Transverse colon (tissue), 4 donors: ENCODE data around the gene CCN2. TPM values are rescaled to one million over a fixed set of nuclear protein-coding genes. Genes with fewer than 3 reads are reported as not detected.

Experiments used
- DNase-seq: peaks from one replicate; pipeline ENCODE4 v3.0.0-alpha.2; 2019
- H3K27ac ChIP-seq, 4 donors: fragments of 200-600 bp; sonication (generic); 2 replicates each; pipeline ENCODE4 v1.5.1; 2016 to 2018; ENCODE audit warnings: inconsistent platforms in 4 of 4
- H3K27me3 ChIP-seq: fragments of 200-600 bp; sonication (generic); 2 replicates; pipeline ENCODE4 v1.5.1; 2017; ENCODE audit warnings: inconsistent platforms
- H3K36me3 ChIP-seq, 4 donors: fragments of 200-600 bp; sonication (generic); 2 replicates each; pipeline ENCODE4 v1.5.1; 2017 to 2019; ENCODE audit warnings: inconsistent platforms in 4 of 4
- H3K4me1 ChIP-seq, 4 donors: fragments of 200-600 bp; sonication (generic); 2 replicates each; pipeline ENCODE4 v1.5.1; 2017 to 2020; ENCODE audit warnings: inconsistent platforms in 4 of 4
- H3K4me3 ChIP-seq, 4 donors: fragments of 200-600 bp; sonication (generic); 1 replicate in 1 of 4; 2 replicates in 3 of 4; pipeline versions ENCODE4 v1.5.1 to v1.6.1; 2017 to 2019; ENCODE audit warnings: inconsistent platforms in 4 of 4
- H3K9me3 ChIP-seq, 2 donors: fragments of 200-600 bp; sonication (generic); 2 replicates each; pipeline ENCODE4 v1.5.1; 2017 to 2019; ENCODE audit warnings: inconsistent platforms in 2 of 2
- EP300 ChIP-seq: sonication (generic); formaldehyde crosslinking; IDR thresholded peaks from one replicate; pipeline ENCODE4 v1.6.1; 2017; ENCODE audit warnings: antibody characterized with exemption, low read depth
- POLR2A ChIP-seq: fragments of 450-650 bp; IDR thresholded peaks from one replicate; pipeline ENCODE4 v1.6.1; 2016; ENCODE audit warnings: antibody characterized with exemption, mild to moderate bottlenecking, moderate library complexity
- POLR2AphosphoS5 ChIP-seq, 3 donors: sonication (generic); formaldehyde crosslinking; IDR thresholded peaks; one replicate each; pipeline ENCODE4 v1.6.1; 2016; ENCODE audit warnings: antibody characterized with exemption in 3 of 3
- WGBS, 2 donors: methylation state at CpG; one replicate each; pipeline ENCODE4 v1.1.5; 2018; ENCODE audit warnings: low coverage in 1 of 2; 5-methylcytosine and 5-hydroxymethylcytosine counted together
- in situ Hi-C, 4 donors: fragments of 200-750 bp; cut with MboI; loops; one replicate each; pipeline versions ENCODE4 v1.15.0 to v1.15.1; 2017; ENCODE audit warnings: low sequenced_read_pairs in 3 of 4, low pct_ligation_motif_present in 1 of 4, low pct_unique_long_range_greater_than_20kb in 1 of 4
- intact Hi-C: fragments of 100-400 bp; cut with DNase I; formaldehyde crosslinking; loops from one replicate; pipeline ENCODE4 v1.15.1; 2023; ENCODE audit warnings: low total_unique reads
- total RNA-seq, 4 donors: library from RNA; depleted of rRNA; stranded (reverse); fragments of >200 nt; gene quantifications; one replicate each; pipeline ENCODE4 v1.1.0, GENCODE V29; 2016
- TF ChIP-seq, protein P1 (sequence below), 5 experiments: fragments of 200-600 bp in 3 of 5; fragments of 450-650 bp in 2 of 5; sonication (generic) in 3 of 5; IDR thresholded peaks; 1 replicate in 2 of 5; 2 replicates in 3 of 5; pipeline ENCODE4 v1.5.1; 2016 to 2017; ENCODE audit warnings: antibody characterized with exemption in 5 of 5, inconsistent platforms in 3 of 5, mild to moderate bottlenecking in 2 of 5, moderate library complexity in 1 of 5

CCN2 gene
- total RNA-seq, 4 donors from 2014 or later = 37.0 to 146 (median 58.0) TPM

DNA sequence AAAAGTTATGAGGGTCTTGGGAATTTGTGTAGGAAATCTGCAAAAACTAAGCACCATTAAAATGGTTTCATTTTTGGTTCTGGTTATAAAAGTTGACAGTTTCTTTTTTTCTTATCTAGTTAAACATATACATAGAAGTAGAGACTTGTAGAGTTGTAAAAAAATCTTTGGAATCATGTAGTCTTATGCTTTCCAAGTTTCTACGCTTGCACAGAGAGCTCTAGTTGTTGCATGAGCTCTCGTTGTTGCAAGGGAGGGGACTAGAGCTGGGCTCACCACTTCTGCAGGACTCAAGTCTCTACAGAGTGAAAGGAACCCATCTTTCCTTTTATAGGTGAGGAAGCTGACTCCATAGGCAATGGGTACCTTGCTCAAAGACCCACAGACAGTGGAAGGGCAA is 21.6 kb upstream of the CCN2 start:
- Histone ChIP-seq H3K27ac (no peak overlapping the region), H3K27me3 (no peaks in the 10 kb centered on the region), H3K4me1 (peaks cover 0 to 18% (median 9%) of the 10 kb centered on the region in 4 donors), H3K36me3 (no peaks in the 10 kb centered on the region), H3K4me3 (no peak overlapping the region), H3K9me3 (no peaks in the 10 kb centered on the region)
- no peak for DNase-seq
- 39 to 50% methylated on average over 2 of the region's 2 CpGs for WGBS, 2 donors
- no peak for TF ChIP-seq POLR2AphosphoS5 (IDR thresholded peaks at IDR 0.05)
- TF ChIP-seq EP300 = no peak
- TF ChIP-seq, protein P1, sequence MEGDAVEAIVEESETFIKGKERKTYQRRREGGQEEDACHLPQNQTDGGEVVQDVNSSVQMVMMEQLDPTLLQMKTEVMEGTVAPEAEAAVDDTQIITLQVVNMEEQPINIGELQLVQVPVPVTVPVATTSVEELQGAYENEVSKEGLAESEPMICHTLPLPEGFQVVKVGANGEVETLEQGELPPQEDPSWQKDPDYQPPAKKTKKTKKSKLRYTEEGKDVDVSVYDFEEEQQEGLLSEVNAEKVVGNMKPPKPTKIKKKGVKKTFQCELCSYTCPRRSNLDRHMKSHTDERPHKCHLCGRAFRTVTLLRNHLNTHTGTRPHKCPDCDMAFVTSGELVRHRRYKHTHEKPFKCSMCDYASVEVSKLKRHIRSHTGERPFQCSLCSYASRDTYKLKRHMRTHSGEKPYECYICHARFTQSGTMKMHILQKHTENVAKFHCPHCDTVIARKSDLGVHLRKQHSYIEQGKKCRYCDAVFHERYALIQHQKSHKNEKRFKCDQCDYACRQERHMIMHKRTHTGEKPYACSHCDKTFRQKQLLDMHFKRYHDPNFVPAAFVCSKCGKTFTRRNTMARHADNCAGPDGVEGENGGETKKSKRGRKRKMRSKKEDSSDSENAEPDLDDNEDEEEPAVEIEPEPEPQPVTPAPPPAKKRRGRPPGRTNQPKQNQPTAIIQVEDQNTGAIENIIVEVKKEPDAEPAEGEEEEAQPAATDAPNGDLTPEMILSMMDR (IDR thresholded peaks at IDR 0.05) = no peak
- no peak for TF ChIP-seq POLR2A
- intact Hi-C loops (no loop called here), in situ Hi-C loops (no loop called here)

DNA sequence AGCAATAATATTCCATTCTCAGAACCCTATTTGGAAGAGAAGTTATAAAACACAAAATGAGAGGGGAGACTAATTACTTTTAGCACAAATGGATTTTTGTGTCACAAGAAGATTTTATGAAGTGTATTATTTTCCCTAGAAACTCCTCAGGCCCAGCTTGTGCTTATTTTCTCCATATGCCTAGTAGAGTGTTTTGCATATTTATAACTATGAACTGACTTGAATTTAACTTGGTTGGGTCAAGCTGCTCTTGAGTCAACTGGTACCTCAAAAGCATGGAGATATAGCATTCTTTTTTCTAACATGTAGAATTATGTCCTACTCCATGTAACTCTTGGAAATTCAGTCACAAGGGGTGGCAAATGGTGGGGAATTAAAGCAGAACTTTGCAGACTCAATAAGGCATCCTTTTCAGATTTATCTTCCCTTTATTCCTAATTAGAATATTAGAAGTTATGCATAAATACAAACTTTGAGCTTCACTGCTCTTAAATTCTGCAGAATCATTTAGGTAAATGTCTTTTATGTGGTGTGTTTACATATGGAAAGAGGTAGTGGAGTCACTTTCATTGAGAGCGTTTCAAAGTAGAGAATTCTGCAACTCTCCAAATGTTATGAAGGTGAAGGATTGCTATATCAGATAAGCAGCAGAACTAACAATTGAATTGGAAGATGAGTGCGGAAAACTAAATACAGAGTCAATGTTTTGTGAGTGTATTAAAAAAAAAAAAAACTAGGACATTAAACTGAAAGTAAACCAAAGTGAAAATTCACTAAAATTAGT is 19.1 kb upstream of the CCN2 start:
- Histone ChIP-seq H3K27me3 (no peaks in the 10 kb centered on the region), H3K36me3 (no peaks in the 10 kb centered on the region), H3K27ac (no peak overlapping the region), H3K4me1 (peaks cover 0 to 10% (median 4%) of the 10 kb centered on the region in 4 donors), H3K9me3 (no peaks in the 10 kb centered on the region), H3K4me3 (no peak overlapping the region)
- DNase-seq = no peak
- TF ChIP-seq EP300 = no peak
- TF ChIP-seq POLR2AphosphoS5 (IDR thresholded peaks at IDR 0.05) = no peak
- TF ChIP-seq POLR2A = no peak
- TF ChIP-seq, protein P1 (IDR thresholded peaks at IDR 0.05) = no peak
- WGBS, 2 donors = 85 to 91% methylated on average over 2 of the region's 2 CpGs
- in situ Hi-C loops = no loop called here
- intact Hi-C loops = no loop called here

DNA sequence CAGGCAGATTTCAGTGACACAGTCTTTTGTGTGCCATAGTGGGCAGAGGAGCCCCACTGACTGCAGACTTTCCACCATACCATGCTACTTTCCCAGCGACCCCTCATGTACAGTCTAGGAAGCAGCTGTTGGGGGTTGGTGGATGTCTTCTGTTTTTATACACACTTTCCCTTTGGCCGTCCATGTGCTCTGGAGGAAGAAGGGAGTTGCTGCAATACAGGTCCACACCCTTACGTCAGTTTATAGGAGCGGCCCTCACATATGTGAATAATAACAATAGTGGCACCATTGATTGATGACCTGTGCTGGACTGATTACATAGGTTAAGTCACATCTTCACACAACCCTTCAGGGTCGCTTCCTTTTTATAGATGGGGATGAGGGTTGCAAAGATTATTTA is 17.5 kb upstream of the CCN2 start:
- in situ Hi-C loops = no loop called here
- intact Hi-C loops = no loop called here

DNA sequence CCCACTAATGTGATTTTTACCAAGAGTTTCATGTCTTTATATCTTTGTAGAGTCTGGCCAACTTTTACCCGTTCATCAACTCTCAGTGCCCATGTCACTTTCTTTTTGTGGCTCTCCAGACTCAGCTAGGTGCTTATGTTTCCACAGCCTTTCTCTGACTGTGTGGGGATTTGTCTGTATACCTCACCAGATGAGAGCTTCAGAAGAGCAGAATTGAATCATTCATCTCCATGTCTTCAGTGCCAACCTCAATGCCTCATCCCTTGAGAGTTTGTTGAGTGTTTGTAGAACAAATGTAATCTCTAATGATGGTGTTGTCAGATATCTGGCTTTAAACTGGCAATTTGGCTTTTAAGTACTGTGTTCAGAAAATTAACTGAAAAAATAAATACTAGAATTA is 16.8 kb upstream of the CCN2 start:
- no peak for DNase-seq
- intact Hi-C loops (no loop called here), in situ Hi-C loops (no loop called here)
- Histone ChIP-seq H3K4me1 (peaks cover 0 to 4% (median 2%) of the 10 kb centered on the region in 4 donors), H3K9me3 (no peaks in the 10 kb centered on the region), H3K4me3 (no peak overlapping the region), H3K27me3 (no peaks in the 10 kb centered on the region), H3K36me3 (no peaks in the 10 kb centered on the region), H3K27ac (no peak overlapping the region)
- no peak for TF ChIP-seq EP300
- no peak for TF ChIP-seq POLR2A
- TF ChIP-seq, protein P1 (IDR thresholded peaks at IDR 0.05) = no peak
- no peak for TF ChIP-seq POLR2AphosphoS5 (IDR thresholded peaks at IDR 0.05)
- WGBS, 2 donors = 60 to 100% methylated on average over 1 of the region's 1 CpG

More for the DNA sequence above, 17.5 kb upstream of the CCN2 start:
- Histone ChIP-seq H3K27me3 (no peaks in the 10 kb centered on the region), H3K36me3 (no peaks in the 10 kb centered on the region), H3K27ac (no peak overlapping the region), H3K4me3 (no peak overlapping the region), H3K4me1 (peaks cover 0 to 9% (median 4%) of the 10 kb centered on the region in 4 donors), H3K9me3 (no peaks in the 10 kb centered on the region)
- DNase-seq = no peak
- WGBS, 2 donors = 86 to 88% methylated on average over 1 to 5 of the region's 5 CpGs
- TF ChIP-seq, protein P1 (IDR thresholded peaks at IDR 0.05) = no peak
- TF ChIP-seq POLR2AphosphoS5 (IDR thresholded peaks at IDR 0.05) (no peak), POLR2A (no peak), EP300 (no peak)
